GM12865 (cell line): ENCODE data around the gene PLPPR4.

ENCODE experiments used
- DNase-seq: peaks from one replicate; pipeline ENCODE4 v3.0.0; 2010; ENCODE audit warnings: low read depth
- H3K4me3 ChIP-seq: 2 replicates; pipeline ENCODE4 v1.5.1; 2011; ENCODE audit warnings: mild to moderate bottlenecking, low read depth, low read length, control low read depth
- TF ChIP-seq, protein P1 (sequence below): IDR thresholded peaks from 2 replicates; pipeline ENCODE4 v1.5.1; 2011; ENCODE audit warnings: low read length, control low read depth, low read depth, inconsistent platforms; ENCODE audit not compliant: insufficient read depth; ENCODE audit errors: missing control alignments

The PLPPR4 gene

GRCh38 chr1:99352821-99353220 lies 88.5 kb downstream of the PLPPR4 start:
- no peak overlapping the region for H3K4me3 ChIP-seq
- no peak for DNase-seq
- TF ChIP-seq, protein P1, sequence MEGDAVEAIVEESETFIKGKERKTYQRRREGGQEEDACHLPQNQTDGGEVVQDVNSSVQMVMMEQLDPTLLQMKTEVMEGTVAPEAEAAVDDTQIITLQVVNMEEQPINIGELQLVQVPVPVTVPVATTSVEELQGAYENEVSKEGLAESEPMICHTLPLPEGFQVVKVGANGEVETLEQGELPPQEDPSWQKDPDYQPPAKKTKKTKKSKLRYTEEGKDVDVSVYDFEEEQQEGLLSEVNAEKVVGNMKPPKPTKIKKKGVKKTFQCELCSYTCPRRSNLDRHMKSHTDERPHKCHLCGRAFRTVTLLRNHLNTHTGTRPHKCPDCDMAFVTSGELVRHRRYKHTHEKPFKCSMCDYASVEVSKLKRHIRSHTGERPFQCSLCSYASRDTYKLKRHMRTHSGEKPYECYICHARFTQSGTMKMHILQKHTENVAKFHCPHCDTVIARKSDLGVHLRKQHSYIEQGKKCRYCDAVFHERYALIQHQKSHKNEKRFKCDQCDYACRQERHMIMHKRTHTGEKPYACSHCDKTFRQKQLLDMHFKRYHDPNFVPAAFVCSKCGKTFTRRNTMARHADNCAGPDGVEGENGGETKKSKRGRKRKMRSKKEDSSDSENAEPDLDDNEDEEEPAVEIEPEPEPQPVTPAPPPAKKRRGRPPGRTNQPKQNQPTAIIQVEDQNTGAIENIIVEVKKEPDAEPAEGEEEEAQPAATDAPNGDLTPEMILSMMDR, result no peak

GRCh38 chr1:99358770-99359169 lies 94.5 kb downstream of the PLPPR4 start:
- TF ChIP-seq, protein P1, result no peak
- no peak overlapping the region for H3K4me3 ChIP-seq
- DNase-seq, result no peak
